DND-41 (cell line): Measurements from ENCODE around the gene AMIGO2.
A peak's percentile ranks its signal among the peaks of the same experiment; 100 is the strongest.

Source experiments
- ATAC-seq: fragments of 200-7000 bp; cut with Tn5 transposase; 3 replicates; pipeline ENCODE4 v1.9.1; 2021; ENCODE audit warnings: low read depth; ENCODE audit not compliant: insufficient read depth
- DNase-seq: peaks from one replicate; pipeline ENCODE4 v3.0.0-alpha.2; 2020
- H2AFZ ChIP-seq: 2 replicates; pipeline ENCODE4 v1.6.0; 2012; ENCODE audit warnings: low read depth, low read length
- H3K27ac ChIP-seq: 2 replicates; pipeline ENCODE4 v1.5.1; 2012; ENCODE audit warnings: low read length, inconsistent platforms
- H3K27me3 ChIP-seq: fragments of 200-600 bp; sonication (generic); 2 replicates; pipeline ENCODE4 v1.6.0; 2012; ENCODE audit warnings: low read length, mild to moderate bottlenecking, inconsistent platforms; ENCODE audit not compliant: insufficient read depth, poor library complexity
- H3K36me3 ChIP-seq: 2 replicates; pipeline ENCODE4 v1.5.1; 2012; ENCODE audit warnings: low read length, inconsistent platforms; ENCODE audit not compliant: insufficient read depth
- H3K4me1 ChIP-seq: 2 replicates; pipeline ENCODE4 v1.5.1; 2012; ENCODE audit warnings: mild to moderate bottlenecking, low read length; ENCODE audit not compliant: insufficient read depth
- H3K4me2 ChIP-seq: 2 replicates; pipeline ENCODE4 v1.6.0; 2012; ENCODE audit warnings: mild to moderate bottlenecking, moderate library complexity, low read length, inconsistent platforms; ENCODE audit not compliant: insufficient read depth
- H3K4me3 ChIP-seq, 2 experiments: fragments of 200-600 bp in 1 of 2; shearing (Covaris generic) in 1 of 2; 2 replicates each; pipeline ENCODE4 v1.5.1; 2012 to 2016; ENCODE audit warnings: inconsistent platforms in 2 of 2, low read length in 2 of 2, mild to moderate bottlenecking in 2 of 2, low read depth in 1 of 2, moderate library complexity in 1 of 2
- H3K79me2 ChIP-seq: 2 replicates; pipeline ENCODE4 v1.6.0; 2012; ENCODE audit warnings: low read length, inconsistent platforms; ENCODE audit not compliant: insufficient read depth
- H3K9ac ChIP-seq: 2 replicates; pipeline ENCODE4 v1.6.0; 2012; ENCODE audit warnings: low read depth, mild to moderate bottlenecking, inconsistent platforms, low read length, moderate library complexity
- H3K9me3 ChIP-seq: 2 replicates; pipeline ENCODE4 v1.5.1; 2012; ENCODE audit warnings: low read length, moderate library complexity, mild to moderate bottlenecking, inconsistent platforms; ENCODE audit not compliant: insufficient read depth, severe bottlenecking
- H4K20me1 ChIP-seq: 2 replicates; pipeline ENCODE4 v1.6.0; 2012; ENCODE audit warnings: low read length; ENCODE audit not compliant: insufficient read depth
- CTCF ChIP-seq: IDR thresholded peaks from 2 replicates; pipeline ENCODE4 v1.5.1; 2012; ENCODE audit warnings: borderline replicate concordance, low read length, moderate library complexity, mild to moderate bottlenecking; ENCODE audit not compliant: poor library complexity, severe bottlenecking; ENCODE audit errors: extremely low read depth
- EZH2 ChIP-seq: IDR thresholded peaks from 3 replicates; pipeline ENCODE4 v1.6.1; 2012; ENCODE audit warnings: borderline replicate concordance, low read depth, mild to moderate bottlenecking, moderate library complexity, low read length, inconsistent platforms; ENCODE audit not compliant: severe bottlenecking

The AMIGO2 gene

DNA sequence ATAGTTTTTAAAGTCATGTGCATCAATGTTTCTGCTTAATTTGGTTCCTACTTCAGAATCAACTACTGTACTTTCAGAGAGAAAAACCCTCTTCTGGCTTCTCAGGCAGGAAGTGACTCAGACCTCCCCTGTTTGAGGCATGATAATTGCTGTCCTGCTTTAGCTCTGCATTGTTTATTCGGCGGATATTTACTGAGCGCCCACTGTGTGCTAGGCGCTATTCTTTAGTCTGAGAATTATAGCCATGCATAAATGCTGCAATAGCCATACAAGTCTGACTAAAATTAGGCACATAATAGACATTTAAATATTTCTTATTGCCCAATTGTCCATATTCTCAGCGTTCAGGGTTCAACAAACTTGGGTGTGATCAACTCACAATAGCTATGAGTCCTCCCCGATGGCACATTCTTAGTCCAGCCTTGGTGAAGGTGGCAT is 6.1 kb upstream of the AMIGO2 start:
- Histone ChIP-seq H2AFZ (no peak overlapping the region), H3K9ac (no peak overlapping the region), H4K20me1 (no peaks in the 10 kb centered on the region), H3K9me3 (no peaks in the 10 kb centered on the region), H3K36me3 (no peaks in the 10 kb centered on the region), H3K4me1 (no peaks in the 10 kb centered on the region), H3K79me2 (no peaks in the 10 kb centered on the region), H3K4me2 (no peak overlapping the region), H3K4me3 (no peak overlapping the region), H3K27ac (no peak overlapping the region), H3K27me3 (no peaks in the 10 kb centered on the region)
- DNase-seq (peak; percentile 11), ATAC-seq (peak; percentile 62)
- TF ChIP-seq CTCF (no peak), EZH2 (no peak)

GRCh38 chr12:47084172-47084571 is 4.4 kb upstream of the AMIGO2 start:
- Histone ChIP-seq H3K27ac (no peak overlapping the region), H3K4me1 (peaks cover 8% of the 10 kb centered on the region), H3K4me3 (no peak overlapping the region), H3K79me2 (no peaks in the 10 kb centered on the region), H3K9ac (no peak overlapping the region), H2AFZ (no peak overlapping the region), H3K4me2 (no peak overlapping the region), H4K20me1 (no peaks in the 10 kb centered on the region), H3K27me3 (peaks cover 9% of the 10 kb centered on the region), H3K36me3 (no peaks in the 10 kb centered on the region), H3K9me3 (no peaks in the 10 kb centered on the region)
- TF ChIP-seq CTCF (no peak), EZH2 (no peak)
- DNase-seq (no peak), ATAC-seq (no peak)

DNA sequence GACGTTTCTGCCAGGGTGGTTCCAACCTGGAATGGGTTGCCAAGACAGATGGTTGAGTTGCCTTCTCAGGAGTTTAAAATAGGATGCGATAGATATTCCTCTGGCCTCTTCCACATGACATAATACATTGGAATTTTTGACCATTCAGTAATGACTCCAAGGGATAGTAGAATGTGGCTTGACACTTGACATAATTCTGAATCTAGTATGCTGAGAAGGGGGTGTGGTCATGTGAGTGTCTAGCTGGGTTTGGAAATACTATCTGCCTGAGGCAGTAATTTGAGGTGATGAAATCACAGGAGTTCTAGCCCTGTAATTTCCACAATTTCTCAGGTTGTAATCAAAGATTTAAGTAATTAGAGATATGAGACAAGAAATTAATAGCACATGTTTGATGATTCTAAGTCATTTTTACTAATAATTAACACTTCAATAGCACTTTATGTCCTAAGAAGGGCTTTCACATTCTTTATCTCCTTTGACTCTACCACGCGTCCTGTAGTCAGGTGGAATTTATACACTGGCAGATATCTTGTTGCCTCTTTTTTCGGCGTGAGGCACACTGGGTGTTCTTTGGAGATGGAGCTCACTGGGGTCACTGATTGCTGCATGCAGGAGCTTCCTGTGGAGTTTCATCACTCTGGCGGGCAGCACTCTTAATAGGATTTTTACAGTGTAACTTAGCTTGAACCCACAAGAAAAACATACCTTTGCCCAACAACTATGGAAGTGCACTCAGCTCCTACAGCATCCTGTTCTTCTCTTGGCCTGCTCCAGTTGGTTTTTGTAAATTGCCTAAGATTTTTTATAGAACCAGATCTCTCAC is 3.2 kb upstream of the AMIGO2 start:
- Histone ChIP-seq H2AFZ (no peak overlapping the region), H3K36me3 (no peaks in the 10 kb centered on the region), H3K9me3 (no peaks in the 10 kb centered on the region), H3K4me2 (no peak overlapping the region), H3K79me2 (no peaks in the 10 kb centered on the region), H3K27ac (no peak overlapping the region), H3K27me3 (peaks cover 20% of the 10 kb centered on the region), H3K9ac (no peak overlapping the region), H3K4me1 (peaks cover 13% of the 10 kb centered on the region), H4K20me1 (no peaks in the 10 kb centered on the region), H3K4me3 (no peak overlapping the region)
- ATAC-seq (no peak), DNase-seq (no peak)
- TF ChIP-seq CTCF (no peak), EZH2 (no peak)
